HUES6 (cell line): ENCODE measurements around the gene TMEM185A.

Experiments used
- H3K27ac ChIP-seq: 2 replicates; pipeline ENCODE4 v1.7.0; 2013; ENCODE audit warnings: low read depth, mild to moderate bottlenecking, low read length, inconsistent platforms
- H3K27me3 ChIP-seq: 2 replicates; pipeline ENCODE4 v1.6.1; 2013; ENCODE audit warnings: low read length; ENCODE audit not compliant: control insufficient read depth, insufficient read depth
- H3K36me3 ChIP-seq: 2 replicates; pipeline ENCODE4 v1.6.1; 2013; ENCODE audit warnings: low read length; ENCODE audit not compliant: control insufficient read depth, insufficient read depth
- H3K4me1 ChIP-seq: 2 replicates; pipeline ENCODE4 v1.6.1; 2013; ENCODE audit warnings: low read length; ENCODE audit not compliant: control insufficient read depth, insufficient read depth
- H3K4me3 ChIP-seq: 2 replicates; pipeline ENCODE4 v1.5.1; 2013; ENCODE audit warnings: low read depth, low read length
- H3K9ac ChIP-seq: one replicate; pipeline ENCODE4 v1.6.1; 2013; ENCODE audit warnings: mild to moderate bottlenecking, low read length
- H3K9me3 ChIP-seq: 2 replicates; pipeline ENCODE4 v1.6.1; 2013; ENCODE audit warnings: low read depth, low read length; ENCODE audit not compliant: control insufficient read depth, insufficient read depth

Gene TMEM185A

DNA sequence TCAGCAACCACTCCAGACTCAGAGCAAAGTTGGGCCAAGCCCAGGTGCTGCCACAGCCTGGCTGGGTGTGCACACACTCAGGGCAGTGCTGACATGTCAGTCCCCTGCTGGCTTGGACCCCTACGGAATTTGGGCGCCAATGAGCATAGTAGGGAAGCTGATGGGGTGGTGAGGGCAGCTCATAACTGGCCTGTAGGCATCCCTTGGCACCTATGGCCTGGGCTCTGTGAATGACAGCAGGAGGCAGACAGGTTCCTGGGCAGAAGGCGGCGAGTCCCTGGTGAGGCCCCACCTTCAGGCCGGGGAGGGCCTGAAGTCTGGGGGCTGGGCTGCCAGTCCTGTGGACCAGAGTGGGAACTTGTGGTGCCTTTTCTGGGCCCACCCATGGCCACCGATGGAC, 15.9 kb upstream of the TMEM185A start:
- Histone ChIP-seq H3K4me3 (no peak overlapping the region), H3K9me3 (peaks cover 4% of the 10 kb centered on the region; the same call in 1 of the 2 replicates)

DNA sequence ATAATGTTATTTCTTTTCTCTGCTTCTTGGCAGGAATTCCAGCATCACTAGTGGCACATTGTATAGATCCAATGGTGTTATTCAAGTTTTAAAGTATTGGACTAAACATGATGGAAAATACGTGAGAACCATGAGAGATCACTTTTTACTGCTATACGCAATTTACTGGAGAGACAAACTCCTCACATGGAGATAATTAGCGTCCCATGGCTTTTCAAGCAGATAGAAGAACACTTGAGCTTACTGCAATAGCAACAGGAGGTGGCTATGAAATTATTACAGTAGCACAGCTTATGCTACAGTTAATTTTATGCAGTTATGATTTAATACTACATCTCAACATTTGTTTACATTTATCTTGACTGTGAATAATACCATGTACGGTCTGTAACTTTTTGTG, 11.9 kb upstream of the TMEM185A start:
- Histone ChIP-seq H3K27ac (no peak overlapping the region), H3K36me3 (no peaks in the 10 kb centered on the region), H3K4me3 (no peak overlapping the region), H3K27me3 (no peaks in the 10 kb centered on the region; the same call in 1 of the 2 replicates), H3K4me1 (no peaks in the 10 kb centered on the region), H3K9me3 (no peaks in the 10 kb centered on the region), H3K9ac (no peak overlapping the region)

More for the DNA sequence above, 15.9 kb upstream of the TMEM185A start:
- no peak overlapping the region for H3K9ac ChIP-seq
- H3K27ac ChIP-seq, result no peak overlapping the region
- no peaks in the 10 kb centered on the region for H3K27me3 ChIP-seq
- H3K36me3 ChIP-seq, result no peaks in the 10 kb centered on the region
- no peaks in the 10 kb centered on the region for H3K4me1 ChIP-seq

DNA sequence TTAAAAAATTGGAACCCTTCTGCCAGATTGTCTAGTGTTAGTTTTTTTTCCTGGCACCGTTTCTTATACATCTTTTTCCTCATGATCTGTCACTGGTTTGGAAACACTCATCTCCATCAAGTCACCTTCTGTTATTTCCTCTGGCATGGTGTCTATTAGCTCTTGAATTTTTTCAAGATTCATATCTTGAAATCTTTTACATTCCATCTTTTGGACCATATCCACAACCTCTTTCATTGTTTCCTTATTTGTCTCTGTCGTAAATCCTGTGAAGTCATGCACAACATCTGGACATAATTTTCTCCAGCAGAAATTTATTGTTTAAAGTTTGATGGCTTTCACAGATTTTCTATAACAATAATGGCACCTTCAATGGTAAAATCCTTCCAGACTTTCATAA, 10.2 kb upstream of the TMEM185A start:
- no peak overlapping the region for H3K27ac ChIP-seq
- H3K9me3 ChIP-seq, result peaks cover 6% of the 10 kb centered on the region; the same call in 1 of the 2 replicates
- H3K27me3 ChIP-seq, result peaks cover under 1% of the 10 kb centered on the region; the same call in 1 of the 2 replicates
- no peaks in the 10 kb centered on the region for H3K4me1 ChIP-seq
- no peak overlapping the region for H3K4me3 ChIP-seq
- H3K36me3 ChIP-seq, result no peaks in the 10 kb centered on the region
- no peak overlapping the region for H3K9ac ChIP-seq

DNA sequence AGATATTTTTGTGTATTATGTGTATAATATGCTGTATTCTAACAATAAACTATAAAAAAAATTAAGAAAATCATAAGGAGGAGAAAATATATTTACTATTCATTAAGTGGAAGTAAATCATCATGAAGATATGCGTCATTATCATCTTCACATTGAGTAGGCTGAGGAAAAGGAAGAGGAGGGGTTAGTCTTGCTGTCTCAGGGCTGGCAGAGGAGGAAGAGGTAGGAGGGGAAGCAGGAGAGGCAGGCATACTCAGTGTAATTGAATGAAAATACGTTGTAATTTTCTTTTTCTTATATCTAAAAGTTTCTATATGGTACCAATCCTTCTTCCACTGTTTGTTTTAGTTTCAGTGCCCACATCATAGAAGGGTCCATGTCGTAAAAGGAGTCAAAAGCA, 9.8 kb upstream of the TMEM185A start:
- Histone ChIP-seq H3K27ac (no peak overlapping the region), H3K9ac (no peak overlapping the region), H3K27me3 (peaks cover 4% of the 10 kb centered on the region; the same call in 1 of the 2 replicates), H3K9me3 (peaks cover 8% of the 10 kb centered on the region; the same call in 1 of the 2 replicates), H3K36me3 (no peaks in the 10 kb centered on the region), H3K4me1 (no peaks in the 10 kb centered on the region), H3K4me3 (no peak overlapping the region)

DNA sequence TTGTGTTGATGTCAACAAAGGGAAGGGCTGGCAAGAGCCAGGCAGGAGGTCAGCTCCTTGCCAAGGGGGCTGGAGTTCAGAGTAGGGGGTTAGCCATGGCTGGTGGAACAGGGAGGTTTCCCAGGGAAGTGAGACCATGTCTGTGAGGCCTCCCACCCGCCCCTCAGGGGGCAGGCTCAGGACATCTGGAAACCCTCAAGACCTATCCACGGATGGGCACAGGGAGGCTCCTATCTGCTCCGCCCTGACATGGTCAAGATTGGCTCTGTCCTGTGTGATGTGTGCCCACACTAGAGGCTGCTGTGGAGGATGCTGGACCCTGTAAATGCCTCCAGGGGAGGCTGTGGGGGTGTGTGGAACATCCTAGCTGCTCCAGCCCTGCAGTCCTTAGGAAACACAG, 8.0 kb upstream of the TMEM185A start:
- Histone ChIP-seq H3K9me3 (peaks cover 8% of the 10 kb centered on the region; the same call in 1 of the 2 replicates), H3K27me3 (peaks cover 19% of the 10 kb centered on the region), H3K4me3 (no peak overlapping the region), H3K4me1 (no peaks in the 10 kb centered on the region), H3K9ac (no peak overlapping the region), H3K27ac (no peak overlapping the region), H3K36me3 (no peaks in the 10 kb centered on the region)

DNA sequence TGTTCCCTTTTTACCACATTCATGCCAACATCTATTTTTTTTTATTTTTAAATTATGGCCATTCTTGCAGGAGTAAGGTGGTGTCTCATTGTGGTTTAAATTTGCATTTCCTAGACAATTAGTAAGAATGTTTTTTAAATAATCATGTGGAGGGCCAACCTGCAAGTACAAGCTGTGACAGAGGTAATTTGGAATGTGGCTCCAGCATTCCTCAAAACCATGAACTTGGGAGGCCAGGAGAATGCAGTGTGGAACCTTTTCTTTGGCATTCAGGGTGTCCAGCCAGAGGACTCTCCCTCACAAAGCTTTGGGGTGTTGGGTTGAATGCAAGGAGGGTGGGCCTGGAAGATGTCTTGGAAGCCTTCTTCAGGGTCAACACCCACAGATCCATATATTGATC, 7.3 kb upstream of the TMEM185A start:
- Histone ChIP-seq H3K9me3 (peaks cover 8% of the 10 kb centered on the region; the same call in 1 of the 2 replicates), H3K9ac (no peak overlapping the region), H3K27me3 (peaks cover 26% of the 10 kb centered on the region), H3K36me3 (no peaks in the 10 kb centered on the region), H3K4me3 (no peak overlapping the region), H3K4me1 (no peaks in the 10 kb centered on the region), H3K27ac (no peak overlapping the region)

DNA sequence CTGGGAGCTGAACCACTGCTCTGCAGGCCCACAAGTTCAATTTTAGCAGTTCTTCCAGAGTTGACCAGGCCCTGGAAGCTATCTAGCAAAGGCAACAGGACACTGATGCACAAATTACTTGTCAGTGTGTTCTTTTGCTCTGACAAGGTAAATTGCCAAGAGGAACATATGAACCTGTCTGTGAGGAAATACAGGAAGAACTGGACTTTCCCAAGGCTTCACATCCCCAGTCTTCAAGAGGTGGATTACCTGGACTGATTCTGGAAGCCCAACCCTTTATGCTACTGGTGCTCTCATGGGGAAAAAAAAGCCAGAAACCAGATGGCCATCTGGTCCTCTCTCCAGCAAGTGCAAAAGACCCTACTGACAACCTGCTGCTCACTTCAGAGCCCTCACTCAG, 1.9 kb upstream of the TMEM185A start:
- Histone ChIP-seq H3K4me1 (peaks cover 16% of the 10 kb centered on the region), H3K27ac (no peak overlapping the region), H3K27me3 (peaks cover 48% of the 10 kb centered on the region), H3K9ac (no peak overlapping the region), H3K9me3 (peaks cover 8% of the 10 kb centered on the region; the same call in 1 of the 2 replicates), H3K36me3 (no peaks in the 10 kb centered on the region), H3K4me3 (no peak overlapping the region)

DNA sequence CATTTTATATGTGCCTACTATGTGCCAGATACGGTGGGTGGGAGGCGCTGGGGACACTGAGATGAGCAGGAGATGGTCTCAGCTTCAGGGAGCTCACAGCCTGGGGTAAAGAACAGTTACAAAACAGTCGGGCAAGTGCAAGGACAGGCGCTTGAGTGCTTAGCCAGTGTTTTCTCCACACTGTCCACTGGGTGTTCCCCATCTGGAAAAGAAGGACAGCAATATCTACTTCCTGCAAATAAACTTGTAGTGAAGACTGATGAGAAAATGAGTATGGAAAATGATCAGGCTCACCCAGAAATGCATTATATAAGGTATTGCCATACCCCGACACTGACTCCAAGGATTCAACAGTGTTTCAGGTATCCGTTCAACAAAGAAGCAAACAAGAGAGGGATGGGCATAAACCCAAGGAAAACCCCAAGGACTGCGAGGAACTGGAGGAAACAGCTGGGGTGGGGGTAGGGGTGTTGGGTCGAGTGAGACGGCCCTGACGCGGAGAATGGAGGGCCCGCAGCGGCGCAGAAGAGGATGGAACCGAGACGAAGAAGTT, 835 bp downstream of the TMEM185A start:
- H3K9ac ChIP-seq, result peak overlapping the region; percentile 89
- H3K36me3 ChIP-seq, result no peaks in the 10 kb centered on the region
- no peaks in the 10 kb centered on the region for H3K9me3 ChIP-seq
- peaks cover 42% of the 10 kb centered on the region for H3K4me1 ChIP-seq
- H3K27me3 ChIP-seq, result peaks cover 41% of the 10 kb centered on the region
- peak overlapping the region; percentile 77 for H3K4me3 ChIP-seq
- H3K27ac ChIP-seq, result no peak overlapping the region; the same call in 1 of the 2 replicates

DNA sequence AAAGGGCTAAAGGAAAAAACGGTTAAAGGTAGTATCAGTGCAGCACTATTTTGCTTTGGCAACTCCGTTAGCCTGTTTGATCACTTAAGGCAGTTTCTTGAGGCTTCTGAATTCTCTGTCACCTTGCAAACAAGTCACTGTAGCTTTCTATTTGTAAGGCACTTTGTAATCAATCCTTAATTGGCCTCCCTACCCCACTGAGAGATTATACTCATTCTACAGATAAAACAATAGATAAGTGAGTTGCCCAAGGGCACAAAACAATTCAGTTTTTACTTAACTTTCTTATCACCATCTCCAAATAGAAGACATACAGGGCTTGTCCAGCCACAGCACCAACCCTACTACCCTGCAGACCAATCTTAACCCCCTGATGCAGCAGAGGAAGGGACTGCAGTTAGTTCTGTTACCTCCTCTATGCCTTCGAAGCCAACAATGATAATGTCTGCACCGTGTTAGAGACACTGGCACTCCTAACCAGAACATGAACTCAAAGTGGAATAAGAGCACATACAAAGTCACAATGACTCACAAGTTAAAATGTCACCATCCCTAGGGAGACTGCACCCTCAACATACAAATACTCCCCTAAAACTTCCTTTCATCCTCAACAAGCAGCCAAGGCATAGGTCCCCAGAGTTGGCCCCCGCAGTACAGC, 1.7 kb downstream of the TMEM185A start:
- Histone ChIP-seq H3K9ac (peak overlapping the region; percentile 89), H3K4me3 (peak overlapping the region; percentile 77), H3K27ac (no peak overlapping the region), H3K9me3 (no peaks in the 10 kb centered on the region), H3K36me3 (no peaks in the 10 kb centered on the region), H3K27me3 (peaks cover 32% of the 10 kb centered on the region), H3K4me1 (peaks cover 51% of the 10 kb centered on the region)

DNA sequence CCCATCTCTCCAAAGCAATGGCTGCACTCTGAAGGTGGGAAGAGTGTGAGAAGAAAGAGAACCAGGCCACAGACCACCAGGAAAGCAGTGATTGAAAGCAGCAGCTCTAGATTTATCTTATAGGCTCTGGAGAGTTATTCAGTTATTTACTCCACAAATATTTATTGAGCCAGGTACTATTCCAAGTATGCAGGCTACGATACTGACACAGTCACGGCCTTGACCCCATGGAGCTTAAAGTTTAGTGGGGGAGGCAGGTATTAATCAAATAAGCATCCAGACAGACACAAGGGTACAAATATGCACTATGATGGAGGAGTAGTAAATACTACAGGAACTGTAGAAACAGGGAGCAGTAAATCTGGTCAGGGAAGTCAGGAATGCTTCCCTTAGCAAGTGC, 2.8 kb downstream of the TMEM185A start:
- Histone ChIP-seq H3K4me1 (peaks cover 59% of the 10 kb centered on the region), H3K36me3 (no peaks in the 10 kb centered on the region), H3K9ac (peak overlapping the region; percentile 32), H3K4me3 (peak overlapping the region; percentile 77; the same call in 1 of the 2 replicates), H3K27ac (no peak overlapping the region), H3K9me3 (no peaks in the 10 kb centered on the region), H3K27me3 (peaks cover 21% of the 10 kb centered on the region)

DNA sequence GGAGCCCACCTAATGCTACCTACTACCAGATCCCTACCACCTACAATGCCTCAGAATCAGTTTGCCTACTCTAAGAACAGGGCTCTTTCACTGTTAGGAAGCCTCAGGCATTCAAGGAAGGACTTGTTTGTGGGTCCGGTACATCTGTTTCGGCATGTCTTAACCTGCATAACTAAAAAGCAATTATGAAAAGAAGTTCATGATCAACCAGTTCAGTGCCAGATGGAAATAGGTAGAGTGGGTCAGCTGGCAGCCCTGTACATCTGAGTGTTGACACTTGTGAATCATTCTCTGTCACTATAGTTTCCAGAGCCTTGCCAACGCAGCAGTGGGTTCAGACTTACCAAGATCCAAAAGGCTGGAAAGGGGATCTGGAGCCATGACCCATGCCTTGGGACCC, 3.3 kb downstream of the TMEM185A start:
- peak overlapping the region; percentile 77; the same call in 1 of the 2 replicates for H3K4me3 ChIP-seq
- H3K9ac ChIP-seq, result no peak overlapping the region
- no peaks in the 10 kb centered on the region for H3K36me3 ChIP-seq
- no peak overlapping the region for H3K27ac ChIP-seq
- peaks cover 60% of the 10 kb centered on the region for H3K4me1 ChIP-seq
- H3K27me3 ChIP-seq, result peaks cover 16% of the 10 kb centered on the region
- no peaks in the 10 kb centered on the region for H3K9me3 ChIP-seq
